HuH-7 (cell line): Measurements from ENCODE around the gene NEIL3.
A peak's percentile ranks its signal among the peaks of the same experiment; 100 is the strongest.

ENCODE experiments used
- DNase-seq: peaks from one replicate; pipeline ENCODE4 v3.0.0; 2011; ENCODE audit warnings: low spot score

The NEIL3 gene, protein sequence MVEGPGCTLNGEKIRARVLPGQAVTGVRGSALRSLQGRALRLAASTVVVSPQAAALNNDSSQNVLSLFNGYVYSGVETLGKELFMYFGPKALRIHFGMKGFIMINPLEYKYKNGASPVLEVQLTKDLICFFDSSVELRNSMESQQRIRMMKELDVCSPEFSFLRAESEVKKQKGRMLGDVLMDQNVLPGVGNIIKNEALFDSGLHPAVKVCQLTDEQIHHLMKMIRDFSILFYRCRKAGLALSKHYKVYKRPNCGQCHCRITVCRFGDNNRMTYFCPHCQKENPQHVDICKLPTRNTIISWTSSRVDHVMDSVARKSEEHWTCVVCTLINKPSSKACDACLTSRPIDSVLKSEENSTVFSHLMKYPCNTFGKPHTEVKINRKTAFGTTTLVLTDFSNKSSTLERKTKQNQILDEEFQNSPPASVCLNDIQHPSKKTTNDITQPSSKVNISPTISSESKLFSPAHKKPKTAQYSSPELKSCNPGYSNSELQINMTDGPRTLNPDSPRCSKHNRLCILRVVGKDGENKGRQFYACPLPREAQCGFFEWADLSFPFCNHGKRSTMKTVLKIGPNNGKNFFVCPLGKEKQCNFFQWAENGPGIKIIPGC

DNA sequence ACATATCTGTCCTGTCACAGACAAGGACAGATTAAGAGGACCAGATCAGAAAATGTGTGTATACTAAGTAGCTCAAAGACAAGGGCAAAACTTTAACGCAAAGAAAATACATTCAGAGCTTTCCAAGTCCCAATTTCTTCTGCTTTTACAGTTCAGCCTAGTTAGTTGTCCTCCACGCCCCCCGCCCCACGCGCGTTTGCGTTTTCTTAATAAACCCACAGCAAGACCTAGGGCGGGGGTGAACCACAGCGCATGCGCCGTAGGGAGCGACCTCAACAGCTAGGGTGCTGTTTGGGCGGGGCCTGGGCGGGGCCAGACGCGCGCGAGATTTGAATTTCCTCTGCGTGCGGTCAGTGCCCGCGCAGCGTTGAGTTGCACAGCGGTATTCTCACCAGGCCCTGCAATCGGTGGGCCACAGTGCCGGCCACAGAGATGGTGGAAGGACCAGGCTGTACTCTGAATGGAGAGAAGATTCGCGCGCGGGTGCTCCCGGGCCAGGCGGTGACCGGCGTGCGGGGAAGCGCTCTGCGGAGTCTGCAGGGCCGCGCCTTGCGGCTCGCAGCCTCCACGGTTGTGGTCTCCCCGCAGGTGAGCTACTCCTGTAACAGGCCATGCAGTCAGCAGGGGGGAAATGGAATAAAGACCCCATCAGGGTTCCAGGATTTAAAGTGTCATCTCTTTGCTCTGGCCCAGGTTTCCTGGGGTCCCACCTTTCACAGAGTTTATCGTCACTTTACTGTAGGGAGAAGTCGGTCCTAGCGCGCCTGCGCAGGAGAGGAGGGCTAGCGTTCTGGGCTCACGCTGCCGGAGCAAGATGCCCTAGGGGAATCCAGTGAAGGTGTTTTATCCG is at the start of gene NEIL3:
Gene NEIL3, plus strand, starts transcription at position 353 of the 850 bp plus-strand sequence. Its CDS starts 80 bp downstream, at position 433.
- peak; percentile 91 for DNase-seq

DNA sequence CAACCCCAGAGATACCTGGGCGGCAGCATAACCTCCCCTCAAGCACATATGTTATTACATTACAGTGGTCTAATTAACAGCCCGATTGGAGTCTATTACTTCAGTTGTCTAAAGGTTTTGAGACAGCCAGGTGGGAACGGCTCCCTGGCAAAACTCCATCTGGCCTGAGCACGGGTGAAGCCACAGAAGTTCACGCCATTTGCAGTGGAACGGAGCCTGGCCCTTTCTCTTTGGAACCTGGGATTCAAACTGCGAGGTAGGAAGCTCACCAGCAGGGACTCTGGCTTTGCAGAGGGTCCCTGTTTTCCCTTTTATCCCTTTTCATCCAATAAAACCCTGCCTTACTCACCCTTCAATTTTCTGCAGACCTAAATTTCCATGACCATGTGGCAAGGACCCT is 45.9 kb upstream of the NEIL3 start:
- DNase-seq: no peak

DNA sequence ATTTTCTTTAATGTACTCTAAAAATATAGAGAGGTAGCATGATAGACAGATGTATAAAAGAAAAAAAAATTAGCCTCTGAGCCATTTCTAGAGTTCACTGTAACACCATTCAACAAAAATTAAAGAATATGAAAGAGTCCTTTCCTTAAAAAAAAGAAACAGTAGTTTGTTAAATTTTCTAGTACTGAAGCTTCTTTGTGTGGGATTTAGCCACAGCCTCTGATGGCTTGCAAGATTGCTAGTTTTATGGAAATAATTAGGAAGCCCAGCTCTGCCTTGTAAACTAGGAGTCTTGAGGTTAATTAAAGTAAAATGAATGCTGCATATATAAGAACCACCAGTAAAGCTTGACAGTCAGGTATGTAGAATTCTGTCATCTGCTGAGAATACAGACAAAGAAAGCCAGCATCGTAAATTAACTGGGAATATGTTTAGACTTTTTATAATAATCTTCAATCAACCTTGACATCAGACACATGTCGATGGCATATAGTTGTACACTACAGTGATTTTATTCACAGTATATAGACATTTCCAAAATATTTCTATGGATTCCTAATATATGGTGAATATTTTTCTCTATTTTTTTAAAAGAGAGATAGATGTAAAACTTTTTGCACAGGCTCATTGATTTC is 44.8 kb upstream of the NEIL3 start:
- no peak for DNase-seq

DNA sequence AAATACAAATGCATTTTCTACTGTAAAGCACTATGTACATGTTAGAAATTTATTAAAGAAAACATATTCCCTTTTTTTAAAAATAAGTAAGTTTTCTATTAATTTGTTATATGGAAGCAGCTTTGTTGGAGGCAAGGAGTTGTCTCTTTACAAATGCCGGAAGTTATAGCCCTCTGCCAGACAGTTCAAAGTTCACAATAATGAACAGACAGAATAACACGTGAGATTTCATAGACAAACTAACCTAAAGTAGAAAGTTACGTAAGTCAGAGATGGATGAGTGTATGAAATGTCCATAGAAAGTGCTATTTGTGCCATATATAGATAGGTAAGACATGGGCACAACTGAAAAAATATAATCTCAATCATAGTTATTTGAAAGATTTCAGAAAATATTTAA is 43.9 kb upstream of the NEIL3 start:
- DNase-seq: peak; percentile 11

DNA sequence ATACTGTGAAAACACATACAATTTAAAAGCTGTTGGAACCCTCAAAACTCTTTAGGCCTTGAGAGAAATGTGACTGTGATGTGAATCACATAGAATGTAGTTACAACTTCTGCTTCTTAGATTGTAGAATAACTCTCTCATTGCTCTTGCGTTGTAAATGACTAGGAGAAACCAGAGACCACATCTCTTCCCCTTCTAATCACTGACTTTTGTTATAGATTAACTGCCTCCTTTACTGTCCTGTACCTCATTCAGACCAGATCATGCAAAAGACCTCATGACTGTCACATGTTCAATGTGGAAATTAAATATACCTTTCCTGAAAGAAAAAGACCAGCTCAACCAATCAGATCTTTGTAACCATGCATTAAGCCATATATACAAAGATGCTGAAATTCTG is 43.2 kb upstream of the NEIL3 start:
- no peak for DNase-seq

DNA sequence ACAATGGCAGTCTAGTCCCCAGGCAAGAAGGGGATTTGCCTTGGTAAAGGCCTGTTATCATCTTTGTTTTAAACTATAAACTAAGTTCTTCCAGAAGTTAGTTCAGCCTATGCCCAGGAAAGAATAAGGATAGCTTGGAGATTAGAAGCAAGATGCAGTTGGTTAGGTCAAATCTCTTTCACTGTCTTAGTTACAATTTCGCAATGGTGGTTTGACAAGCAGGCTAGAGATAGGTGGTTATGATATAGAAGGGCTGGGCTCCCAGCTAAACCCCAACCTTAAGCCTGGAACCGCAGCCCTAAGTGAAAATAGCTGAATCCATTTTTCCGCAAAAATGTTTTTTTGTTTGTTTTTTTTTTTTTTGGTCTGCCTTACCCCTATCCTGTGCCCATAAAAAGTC is 41.8 kb upstream of the NEIL3 start:
- no peak for DNase-seq

DNA sequence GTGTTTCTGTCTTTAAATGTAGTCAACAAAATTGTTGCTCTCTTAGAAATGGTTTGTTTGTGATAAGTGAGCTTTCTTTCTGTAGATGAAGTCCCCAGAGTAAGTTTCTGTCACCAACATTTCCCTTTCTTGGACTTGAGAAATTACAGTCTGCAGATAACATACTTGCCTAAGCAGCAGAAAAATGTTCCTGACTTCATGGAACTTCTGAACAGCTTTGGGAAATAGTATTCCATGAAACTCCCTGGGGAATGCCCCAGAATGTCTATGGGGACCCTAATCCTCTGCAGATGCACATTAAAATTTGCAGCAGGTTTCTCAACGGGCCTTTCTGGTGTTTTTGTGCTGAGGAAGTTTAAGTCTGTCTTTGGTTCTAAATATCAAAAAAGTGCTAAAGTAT is 38.6 kb upstream of the NEIL3 start:
- no peak for DNase-seq

DNA sequence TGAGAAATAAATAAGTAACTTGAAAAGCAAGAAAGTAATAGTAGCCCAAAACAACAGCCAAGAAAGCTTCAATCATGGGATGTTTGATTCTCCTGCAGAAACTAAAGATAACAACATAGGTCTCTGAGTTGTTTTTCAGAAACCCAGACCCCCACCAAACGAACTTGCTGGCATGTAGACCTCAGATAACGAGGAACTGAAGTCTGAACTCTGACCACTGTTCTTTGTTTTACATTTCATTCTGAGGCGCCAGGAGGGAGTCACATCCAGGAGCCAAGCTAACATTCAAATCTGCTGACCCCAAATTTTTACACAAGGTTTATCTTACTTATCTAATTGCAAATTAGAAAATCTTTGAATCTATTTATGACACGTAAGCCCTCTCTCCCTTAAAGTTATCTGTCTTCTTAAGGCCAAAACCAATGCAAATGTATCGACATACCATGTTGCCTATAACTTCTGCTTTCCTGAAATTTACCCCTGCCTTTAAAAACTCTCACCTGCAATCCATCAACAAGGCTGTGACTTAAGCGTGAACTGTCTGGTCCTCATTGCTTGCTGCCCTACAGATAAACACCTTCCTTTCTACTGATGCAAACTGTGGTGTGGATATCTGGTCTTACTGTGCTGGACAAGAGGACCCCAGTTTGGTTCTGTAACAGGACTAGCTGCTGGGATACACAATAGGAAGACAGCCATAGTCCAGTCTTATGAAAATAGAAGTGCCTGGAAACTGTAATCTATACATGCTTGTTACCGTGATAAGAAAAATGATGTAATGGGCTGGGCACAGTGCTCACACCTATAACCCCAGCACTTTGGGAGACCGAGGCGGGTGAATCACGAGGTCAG is 37.5 kb upstream of the NEIL3 start:
- DNase-seq: no peak

DNA sequence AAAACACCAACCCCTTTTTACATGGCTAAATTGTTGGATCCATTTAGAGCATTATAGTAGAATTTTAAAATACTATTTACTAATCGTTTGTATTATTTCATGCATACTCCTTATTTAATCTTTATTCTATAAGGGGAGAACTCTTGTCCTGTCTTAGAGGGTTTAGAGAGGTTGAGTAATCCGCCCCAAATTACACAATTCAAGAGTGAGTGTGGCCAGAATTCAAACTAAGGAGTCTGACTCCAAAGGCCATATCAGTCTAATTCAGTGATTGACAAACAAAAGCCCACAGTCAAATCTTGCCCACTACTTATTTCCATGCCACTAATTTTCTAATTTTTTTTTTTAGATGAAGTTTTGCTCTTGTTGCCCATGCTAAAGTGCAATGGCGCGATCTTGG is 33.7 kb upstream of the NEIL3 start:
- no peak for DNase-seq

DNA sequence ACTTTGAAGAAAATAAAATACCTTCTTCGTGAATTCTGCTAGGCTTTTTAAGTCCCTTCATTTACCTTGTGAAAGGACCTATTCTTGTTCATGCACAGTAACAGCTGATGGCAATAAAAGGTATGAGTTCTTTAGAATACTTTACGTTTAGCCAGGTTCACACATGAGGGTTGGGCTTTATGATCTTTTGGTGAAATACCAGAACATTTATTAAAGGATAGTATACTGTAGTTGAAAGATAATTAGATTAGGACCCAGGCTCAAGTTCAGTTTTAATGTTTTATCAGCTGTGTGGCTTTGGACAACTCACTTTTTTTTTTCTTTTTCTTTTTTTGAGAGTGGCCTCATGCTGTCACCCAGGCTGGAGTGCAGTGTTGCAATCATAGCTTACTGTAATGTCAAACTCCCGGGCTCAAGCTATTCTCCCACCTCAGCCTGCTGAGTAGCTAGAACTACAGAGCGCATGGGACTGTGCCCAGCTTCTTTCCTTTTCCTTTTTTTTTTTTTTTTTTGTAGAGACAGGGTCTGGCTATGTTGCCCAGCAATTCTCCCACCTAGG is 28.2 kb upstream of the NEIL3 start:
- no peak for DNase-seq

DNA sequence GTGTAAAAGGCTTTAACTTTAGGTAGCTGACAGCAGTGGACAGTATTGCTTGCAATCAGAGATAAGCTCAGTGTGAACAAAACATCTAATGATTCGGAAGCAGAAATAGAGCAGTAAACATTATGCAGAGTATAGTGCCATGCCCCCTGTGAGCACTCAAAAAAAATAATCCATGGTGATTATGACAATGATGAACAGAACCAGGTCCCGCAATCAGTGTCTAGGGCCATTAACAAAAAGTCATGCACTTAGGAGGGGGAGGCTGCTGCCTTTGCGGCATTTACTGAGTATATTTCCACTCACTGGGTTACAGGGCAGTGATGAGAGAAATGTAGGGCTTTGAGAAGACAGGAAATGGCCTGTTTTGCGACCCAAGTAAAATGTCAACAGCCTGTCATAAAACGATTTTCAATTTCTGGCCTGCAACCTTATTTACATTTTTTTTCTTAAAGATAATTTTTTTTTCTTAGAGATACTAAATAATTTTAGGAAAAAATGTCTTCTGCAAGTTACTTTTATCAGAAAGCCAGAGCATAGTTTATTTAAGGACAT is 27.3 kb upstream of the NEIL3 start:
- DNase-seq: no peak

DNA sequence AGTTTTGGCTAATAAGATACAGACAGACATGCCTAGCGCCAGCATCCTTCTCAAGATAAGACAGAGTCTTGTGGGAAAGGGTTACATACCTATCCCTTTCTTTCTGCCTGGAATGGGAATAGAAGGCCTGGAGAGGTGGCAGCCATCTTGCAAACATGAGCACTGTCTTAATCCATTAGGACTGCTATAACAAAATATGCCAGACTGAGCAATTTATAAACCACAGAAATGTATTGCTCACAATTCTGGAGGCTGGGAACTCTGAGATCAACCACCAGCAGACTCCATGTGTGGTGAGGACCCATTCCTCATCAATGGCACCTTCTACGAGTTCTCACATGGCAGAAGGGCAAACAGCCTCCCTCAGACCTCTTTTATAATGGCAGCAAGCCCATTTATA is 26.5 kb upstream of the NEIL3 start:
- no peak for DNase-seq

DNA sequence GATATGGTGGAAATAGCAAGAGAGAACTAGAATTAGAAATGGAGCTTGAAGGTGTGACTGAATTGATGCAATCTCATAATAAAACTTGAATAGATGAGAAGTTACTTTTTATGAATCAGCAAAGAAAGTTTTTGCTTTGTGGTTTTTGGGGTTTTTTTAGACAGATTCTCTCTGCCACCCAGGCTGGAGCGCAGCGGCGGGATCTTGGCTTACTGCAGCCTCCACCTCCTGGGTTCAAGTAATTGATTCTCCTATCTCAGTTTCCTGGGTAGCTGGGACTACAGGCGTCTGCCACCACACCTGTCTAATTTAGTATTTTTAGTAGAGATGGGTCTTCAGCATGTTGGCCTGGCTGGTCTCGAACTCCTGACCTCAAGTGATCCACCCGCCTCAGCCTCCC is 23.7 kb upstream of the NEIL3 start:
- DNase-seq: no peak

DNA sequence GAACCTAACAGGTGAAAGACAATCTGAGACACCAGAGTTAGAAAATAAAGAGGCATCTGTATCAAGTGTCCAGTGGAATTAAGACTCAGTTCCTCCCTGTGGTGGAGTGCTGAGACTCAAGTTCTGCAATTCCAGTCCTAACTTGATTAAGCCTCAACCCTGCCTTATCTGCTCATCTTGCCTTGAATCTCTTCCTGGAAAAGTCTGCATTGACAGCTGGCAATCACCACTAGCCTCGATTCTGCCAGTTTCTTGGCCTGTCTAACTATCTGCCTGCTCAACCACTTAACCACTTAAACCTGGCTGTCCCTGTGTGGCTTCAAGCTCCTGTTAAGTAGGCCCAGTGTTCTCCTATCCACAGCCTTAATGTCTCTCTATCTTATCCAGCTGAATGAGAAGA is 22.4 kb upstream of the NEIL3 start:
- no peak for DNase-seq

DNA sequence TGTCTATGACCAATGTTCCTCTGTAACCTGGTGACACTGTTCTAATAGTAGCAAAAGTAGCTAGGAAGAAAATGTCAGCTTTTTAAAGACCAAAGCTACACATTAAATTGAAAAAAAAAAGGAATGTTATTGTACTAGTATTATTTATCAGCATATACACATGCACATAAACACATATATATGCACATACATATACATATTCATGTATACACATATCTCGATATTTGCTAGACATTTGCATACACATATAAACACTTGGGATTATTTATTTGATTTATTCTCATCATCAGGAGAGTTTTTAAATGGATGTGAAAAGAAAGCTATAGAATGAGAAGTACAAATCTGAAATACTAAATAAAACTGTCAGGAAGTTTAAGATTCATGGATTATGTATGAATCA is 21.3 kb upstream of the NEIL3 start:
- DNase-seq: no peak

DNA sequence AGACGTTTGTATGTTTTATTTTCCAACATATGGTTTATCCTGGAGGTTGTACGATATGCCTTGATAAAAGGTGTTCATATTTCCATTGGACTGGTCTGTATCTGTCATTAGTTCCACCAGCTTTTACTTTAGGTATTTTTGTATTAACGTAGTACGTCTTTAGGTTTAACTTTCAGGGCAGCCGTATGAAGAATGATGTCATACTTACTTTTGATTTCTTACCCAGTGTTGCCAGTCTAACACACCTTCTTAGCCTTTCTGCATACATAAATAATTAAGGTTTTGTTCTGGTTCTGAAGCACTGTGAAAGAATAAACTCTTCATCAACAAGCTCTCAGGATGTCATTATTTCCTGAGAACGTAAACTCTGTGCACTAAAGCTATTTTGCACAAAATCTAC is 18.9 kb upstream of the NEIL3 start:
- DNase-seq: no peak

DNA sequence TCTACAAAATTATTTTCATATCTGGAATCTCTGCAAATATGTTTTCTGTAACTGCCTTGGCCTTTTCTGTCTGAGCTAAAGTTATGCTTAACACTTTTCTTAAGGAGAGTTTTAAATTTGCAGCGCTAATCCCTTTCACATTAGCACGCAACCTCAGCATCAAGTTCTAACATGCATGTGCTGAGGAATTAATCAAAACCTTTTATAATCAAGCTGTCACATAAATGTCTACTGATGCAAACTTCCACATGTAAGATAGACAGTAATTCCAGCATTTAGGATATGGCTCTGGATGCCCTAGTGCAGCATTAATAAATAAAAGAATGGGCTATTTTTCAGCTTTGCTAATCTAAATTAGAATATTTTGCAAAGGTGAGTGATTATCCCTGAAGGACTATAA is 17.5 kb upstream of the NEIL3 start:
- no peak for DNase-seq

DNA sequence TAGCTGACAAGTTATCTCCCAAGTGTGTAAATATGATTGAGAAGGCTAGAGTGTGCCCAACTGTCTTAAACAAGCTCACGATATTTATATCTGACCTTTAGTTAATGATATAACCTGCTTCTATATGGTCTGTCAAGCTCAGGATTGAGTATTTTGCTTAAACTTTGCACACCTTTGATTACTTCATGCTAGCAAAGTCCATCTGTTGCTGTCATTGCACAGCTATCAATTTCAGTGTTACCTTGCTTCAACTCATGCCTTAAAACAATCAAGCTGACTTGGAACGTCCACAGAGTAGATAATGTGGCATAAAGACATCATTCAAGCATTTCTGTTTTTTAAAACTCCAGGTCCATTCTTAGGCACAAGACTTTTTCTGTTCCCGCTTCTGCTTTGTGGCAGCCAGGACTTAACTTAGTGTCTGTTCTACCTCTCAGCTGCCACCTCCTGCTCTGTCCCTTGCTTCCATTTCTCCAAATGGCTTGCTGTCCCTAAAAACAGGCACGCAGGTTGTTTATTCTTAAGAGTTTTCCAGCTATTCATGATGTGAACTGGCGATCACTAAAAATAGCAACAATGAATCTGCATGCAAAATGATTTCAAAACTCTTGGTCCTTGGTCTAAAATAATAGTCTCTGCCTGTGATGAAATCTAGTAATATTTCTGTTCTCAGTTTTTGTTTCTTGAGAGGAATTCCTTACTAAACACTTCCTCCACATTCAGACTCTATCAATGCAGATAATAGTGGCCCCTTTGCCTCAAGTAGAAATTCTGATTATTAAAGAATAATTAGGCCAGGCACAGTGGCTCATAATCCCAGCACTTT is 16.3 kb upstream of the NEIL3 start:
- no peak for DNase-seq

DNA sequence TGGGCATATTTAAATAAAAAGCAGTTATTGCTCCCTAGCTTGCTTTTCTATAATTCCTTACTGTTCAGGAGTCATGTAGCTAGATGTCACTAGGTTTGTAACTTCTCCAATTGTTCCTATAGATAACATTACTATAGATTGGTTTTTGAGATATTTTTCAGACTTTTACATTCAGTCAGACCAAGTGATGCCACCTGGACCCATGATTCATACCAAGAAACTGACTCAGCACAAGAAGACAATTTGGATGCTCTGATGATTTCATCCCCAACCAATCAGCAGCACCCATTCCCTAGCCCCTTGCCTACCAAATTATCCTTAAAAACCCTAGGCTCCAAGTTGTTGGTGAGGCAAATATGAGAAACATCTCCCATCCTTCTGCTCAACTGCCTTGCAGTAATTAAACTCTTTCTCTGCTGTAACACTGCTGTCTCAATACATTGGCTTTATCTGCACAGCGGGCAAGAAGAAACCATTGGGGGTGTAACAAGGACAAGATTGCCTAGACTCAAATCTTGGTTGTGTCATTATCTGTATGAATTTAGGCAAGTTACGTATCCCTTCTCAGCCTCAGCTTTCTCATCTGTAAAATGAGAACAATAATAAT is 11.8 kb upstream of the NEIL3 start:
- DNase-seq: no peak
